ENCODE data around the gene THOC2.
"Not testable (repeated sequence)": the region's sequence is repeated elsewhere in the genome, so short reads cannot be mapped to it uniquely, and the experiment has no call there.

Gene THOC2

DNA sequence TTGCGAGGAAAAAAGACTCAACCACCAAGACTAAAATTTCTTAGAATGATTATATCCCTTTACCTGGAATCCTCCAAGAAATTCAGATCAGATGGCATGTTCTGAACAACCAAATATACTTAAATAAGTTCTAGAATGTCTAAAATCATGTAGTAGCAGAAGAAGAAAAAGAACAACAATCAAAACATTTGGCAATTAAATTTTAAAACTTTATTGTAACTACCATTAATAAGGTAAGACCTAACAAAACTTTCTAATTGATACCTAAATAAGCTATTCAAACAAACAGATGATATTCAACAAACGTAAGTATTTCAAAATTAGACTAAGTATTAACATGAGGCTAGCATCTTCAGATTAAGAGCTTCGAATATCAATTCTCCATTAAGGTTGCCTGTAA lies 4.3 kb downstream of the THOC2 start:
- Histone ChIP-seq H2AK5ac (ENCODE audit: low read depth, low read length) (no peak overlapping the region), H4K8ac (ENCODE audit: low read depth, low read length) (no peak overlapping the region), H3K4ac (ENCODE audit: low read length) (no peak overlapping the region), H3K4me1 (ENCODE audit: control insufficient read depth in 2 of 2, insufficient read depth in 1 of 2, low read depth in 1 of 2, low read length in 2 of 2) (no peaks in the 10 kb centered on the region), H3K27ac (replicated peaks; ENCODE audit: low read length) (no peak overlapping the region), H3K27me3 (ENCODE audit: control insufficient read depth in 3 of 3, insufficient read depth in 3 of 3, low read depth in 1 of 3, low read length in 3 of 3) (no peaks in the 10 kb centered on the region), H2BK15ac (ENCODE audit: low read length) (no peak overlapping the region), H2BK12ac (ENCODE audit: low read length) (no peak overlapping the region), H4K91ac (ENCODE audit: low read depth, low read length, poor library complexity) (no peak overlapping the region), H3K23ac (ENCODE audit: low read depth, low read length, poor library complexity) (no peak overlapping the region), H3K36me3 (replicated peaks in 1 of 2; ENCODE audit: control insufficient read depth in 2 of 2, insufficient read depth in 2 of 2, low read length in 2 of 2) (peaks cover 0 to 12% of the 10 kb centered on the region in 2 donors), H3K4me3 (ENCODE audit: low read length in 2 of 2) (no peak overlapping the region), H2BK5ac (ENCODE audit: low read length) (no peak overlapping the region), H3K79me1 (ENCODE audit: low read depth, low read length) (peaks cover 4% of the 10 kb centered on the region), H3K4me2 (ENCODE audit: insufficient read depth, low read length, poor library complexity, severe bottlenecking) (no peak overlapping the region), H2AFZ (ENCODE audit: low read length) (no peak overlapping the region), H3K9me3 (replicated peaks in 1 of 2; ENCODE audit: control insufficient read depth in 2 of 2, insufficient read depth in 1 of 2, low read depth in 1 of 2, low read length in 2 of 2) (no peaks in the 10 kb centered on the region), H3K18ac (ENCODE audit: low read length) (no peak overlapping the region), H2BK120ac (ENCODE audit: low read depth, low read length) (no peak overlapping the region), H3K14ac (ENCODE audit: low read length) (no peak overlapping the region), H3K9ac (ENCODE audit: low read depth, low read length, poor library complexity) (no peak overlapping the region)
- DNase-seq (ENCODE audit: low spot score): no peak
- WGBS, 2 donors (ENCODE audit: extremely low coverage in 2 of 2, insufficient read length in 2 of 2, insufficient replicate concordance in 1 of 2): no CpG with 5 or more reads among the region's 3 CpGs

DNA sequence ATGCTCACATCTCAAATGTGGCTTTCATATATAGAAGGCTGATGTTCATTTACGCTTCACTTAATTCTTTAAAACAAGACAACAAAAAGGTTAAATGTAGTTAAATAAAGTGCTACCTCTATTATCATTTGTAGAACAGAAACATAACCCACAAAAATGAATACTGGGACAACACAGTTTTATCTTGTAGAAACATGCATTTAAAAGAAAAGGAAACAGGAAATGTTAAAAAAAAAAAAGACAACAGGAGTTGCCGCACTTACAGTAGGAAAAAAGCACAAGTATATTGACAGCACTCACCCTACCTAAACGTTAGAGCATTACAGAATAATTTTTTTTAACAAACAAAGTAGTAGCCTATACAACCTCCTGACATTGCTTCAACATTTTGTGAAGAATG lies 4.8 kb downstream of the THOC2 start:
- H2AK5ac ChIP-seq (ENCODE audit: low read depth, low read length): no peak overlapping the region
- H3K4me3 ChIP-seq (ENCODE audit: low read length in 2 of 2): no peak overlapping the region
- no peak overlapping the region for H3K18ac ChIP-seq (ENCODE audit: low read length)
- H3K27ac ChIP-seq (replicated peaks; ENCODE audit: low read length): no peak overlapping the region
- no peaks in the 10 kb centered on the region for H3K27me3 ChIP-seq (ENCODE audit: control insufficient read depth in 3 of 3, insufficient read depth in 3 of 3, low read depth in 1 of 3, low read length in 3 of 3)
- H3K4me1 ChIP-seq (ENCODE audit: control insufficient read depth in 2 of 2, insufficient read depth in 1 of 2, low read depth in 1 of 2, low read length in 2 of 2): no peaks in the 10 kb centered on the region
- no peak overlapping the region for H2BK5ac ChIP-seq (ENCODE audit: low read length)
- H3K14ac ChIP-seq (ENCODE audit: low read length): no peak overlapping the region
- peaks cover 0 to 12% of the 10 kb centered on the region in 2 donors for H3K36me3 ChIP-seq (replicated peaks in 1 of 2; ENCODE audit: control insufficient read depth in 2 of 2, insufficient read depth in 2 of 2, low read length in 2 of 2)
- H3K79me1 ChIP-seq (ENCODE audit: low read depth, low read length): peaks cover 4% of the 10 kb centered on the region
- H2BK15ac ChIP-seq (ENCODE audit: low read length): no peak overlapping the region
- no peaks in the 10 kb centered on the region for H3K9me3 ChIP-seq (replicated peaks in 1 of 2; ENCODE audit: control insufficient read depth in 2 of 2, insufficient read depth in 1 of 2, low read depth in 1 of 2, low read length in 2 of 2)
- no peak for DNase-seq (ENCODE audit: low spot score)
- no peak overlapping the region for H2BK12ac ChIP-seq (ENCODE audit: low read length)
- no peak overlapping the region for H3K23ac ChIP-seq (ENCODE audit: low read depth, low read length, poor library complexity)
- no peak overlapping the region for H2AFZ ChIP-seq (ENCODE audit: low read length)
- WGBS, 2 donors (ENCODE audit: extremely low coverage in 2 of 2, insufficient read length in 2 of 2, insufficient replicate concordance in 1 of 2): no CpG with 5 or more reads among the region's 3 CpGs
- no peak overlapping the region for H3K9ac ChIP-seq (ENCODE audit: low read depth, low read length, poor library complexity)
- H4K91ac ChIP-seq (ENCODE audit: low read depth, low read length, poor library complexity): no peak overlapping the region
- no peak overlapping the region for H3K4ac ChIP-seq (ENCODE audit: low read length)
- no peak overlapping the region for H4K8ac ChIP-seq (ENCODE audit: low read depth, low read length)
- no peak overlapping the region for H2BK120ac ChIP-seq (ENCODE audit: low read depth, low read length)
- H3K4me2 ChIP-seq (ENCODE audit: insufficient read depth, low read length, poor library complexity, severe bottlenecking): no peak overlapping the region

DNA sequence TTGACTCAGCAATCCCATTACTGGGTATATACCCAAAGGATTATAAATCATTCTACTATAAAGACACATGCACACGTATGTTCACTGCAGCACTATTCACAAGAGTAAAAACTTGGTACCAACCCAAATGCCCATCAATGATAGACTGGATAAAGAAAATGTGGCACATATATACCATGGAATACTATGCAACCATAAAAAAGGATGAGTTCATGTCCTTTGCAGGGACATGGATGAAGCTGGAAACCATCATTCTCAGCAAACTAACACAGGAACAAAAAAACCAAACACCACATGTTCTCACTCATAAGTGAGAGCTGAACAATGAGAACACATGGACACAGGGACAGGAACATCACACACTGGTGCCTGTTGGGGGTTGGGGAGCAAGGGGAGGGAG lies 10.7 kb downstream of the THOC2 start:
- H3K4ac ChIP-seq (ENCODE audit: low read length); H2BK15ac ChIP-seq (ENCODE audit: low read length); H2AK5ac ChIP-seq (ENCODE audit: low read depth, low read length); H2AFZ ChIP-seq (ENCODE audit: low read length); H3K18ac ChIP-seq (ENCODE audit: low read length); H2BK120ac ChIP-seq (ENCODE audit: low read depth, low read length); H2BK12ac ChIP-seq (ENCODE audit: low read length); H3K14ac ChIP-seq (ENCODE audit: low read length); H3K9me3 ChIP-seq (replicated peaks in 1 of 2; ENCODE audit: control insufficient read depth in 2 of 2, insufficient read depth in 1 of 2, low read depth in 1 of 2, low read length in 2 of 2); H3K23ac ChIP-seq (ENCODE audit: low read depth, low read length, poor library complexity); H3K27me3 ChIP-seq (ENCODE audit: control insufficient read depth in 3 of 3, insufficient read depth in 3 of 3, low read depth in 1 of 3, low read length in 3 of 3); H3K4me2 ChIP-seq (ENCODE audit: insufficient read depth, low read length, poor library complexity, severe bottlenecking); H3K79me1 ChIP-seq (ENCODE audit: low read depth, low read length); H3K27ac ChIP-seq (replicated peaks; ENCODE audit: low read length); H4K91ac ChIP-seq (ENCODE audit: low read depth, low read length, poor library complexity); DNase-seq (ENCODE audit: low spot score); H3K9ac ChIP-seq (ENCODE audit: low read depth, low read length, poor library complexity); H3K4me1 ChIP-seq (ENCODE audit: control insufficient read depth in 2 of 2, insufficient read depth in 1 of 2, low read depth in 1 of 2, low read length in 2 of 2); H4K8ac ChIP-seq (ENCODE audit: low read depth, low read length); H3K36me3 ChIP-seq (replicated peaks in 1 of 2; ENCODE audit: control insufficient read depth in 2 of 2, insufficient read depth in 2 of 2, low read length in 2 of 2); H3K4me3 ChIP-seq (ENCODE audit: low read length in 2 of 2); H2BK5ac ChIP-seq (ENCODE audit: low read length): not testable (repeated sequence)
- no CpG with 5 or more reads among the region's 1 CpG for WGBS, 2 donors (ENCODE audit: extremely low coverage in 2 of 2, insufficient read length in 2 of 2, insufficient replicate concordance in 1 of 2)

DNA sequence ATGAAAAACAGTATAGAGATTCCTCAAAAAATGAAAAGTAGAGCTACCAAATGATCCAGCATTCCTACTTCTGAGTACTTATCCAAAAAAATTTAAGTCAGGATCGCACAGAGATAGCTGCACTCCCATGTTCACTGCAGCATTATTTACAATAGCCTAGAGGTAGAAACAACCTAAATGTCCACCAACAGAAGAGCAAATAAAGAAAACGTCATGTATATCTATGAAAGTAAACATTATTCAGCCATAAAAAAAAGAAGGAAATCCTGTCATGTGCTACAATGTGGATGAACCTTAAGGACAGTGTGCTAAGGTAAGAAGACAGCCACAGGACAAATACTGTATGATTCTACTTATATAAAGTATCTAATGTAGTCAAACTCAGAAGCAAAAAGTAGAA lies 12.4 kb downstream of the THOC2 start:
- no peak overlapping the region for H4K91ac ChIP-seq (ENCODE audit: low read depth, low read length, poor library complexity)
- H2BK12ac ChIP-seq (ENCODE audit: low read length): no peak overlapping the region
- H3K4me1 ChIP-seq (ENCODE audit: control insufficient read depth in 2 of 2, insufficient read depth in 1 of 2, low read depth in 1 of 2, low read length in 2 of 2): no peaks in the 10 kb centered on the region
- no peak overlapping the region for H3K27ac ChIP-seq (replicated peaks; ENCODE audit: low read length)
- H2BK15ac ChIP-seq (ENCODE audit: low read length): no peak overlapping the region
- H3K79me1 ChIP-seq (ENCODE audit: low read depth, low read length): peaks cover 1% of the 10 kb centered on the region
- no peak overlapping the region for H2BK120ac ChIP-seq (ENCODE audit: low read depth, low read length)
- no peak overlapping the region for H2BK5ac ChIP-seq (ENCODE audit: low read length)
- H3K36me3 ChIP-seq (replicated peaks in 1 of 2; ENCODE audit: control insufficient read depth in 2 of 2, insufficient read depth in 2 of 2, low read length in 2 of 2): no peaks in the 10 kb centered on the region
- no peak overlapping the region for H3K9ac ChIP-seq (ENCODE audit: low read depth, low read length, poor library complexity)
- no peak overlapping the region for H3K14ac ChIP-seq (ENCODE audit: low read length)
- no peak for DNase-seq (ENCODE audit: low spot score)
- no peak overlapping the region for H4K8ac ChIP-seq (ENCODE audit: low read depth, low read length)
- no peak overlapping the region for H3K4me2 ChIP-seq (ENCODE audit: insufficient read depth, low read length, poor library complexity, severe bottlenecking)
- H3K23ac ChIP-seq (ENCODE audit: low read depth, low read length, poor library complexity): no peak overlapping the region
- H2AK5ac ChIP-seq (ENCODE audit: low read depth, low read length): no peak overlapping the region
- H3K18ac ChIP-seq (ENCODE audit: low read length): no peak overlapping the region
- no peak overlapping the region for H3K4ac ChIP-seq (ENCODE audit: low read length)
- no peak overlapping the region for H2AFZ ChIP-seq (ENCODE audit: low read length)
- no peaks in the 10 kb centered on the region for H3K9me3 ChIP-seq (replicated peaks in 1 of 2; ENCODE audit: control insufficient read depth in 2 of 2, insufficient read depth in 1 of 2, low read depth in 1 of 2, low read length in 2 of 2)
- no peaks in the 10 kb centered on the region for H3K27me3 ChIP-seq (ENCODE audit: control insufficient read depth in 3 of 3, insufficient read depth in 3 of 3, low read depth in 1 of 3, low read length in 3 of 3)
- no CpG with 5 or more reads among the region's 2 CpGs for WGBS, 2 donors (ENCODE audit: extremely low coverage in 2 of 2, insufficient read length in 2 of 2, insufficient replicate concordance in 1 of 2)
- H3K4me3 ChIP-seq (ENCODE audit: low read length in 2 of 2): no peak overlapping the region

All from neuronal stem cell (in vitro differentiated cells).